Measurements from ENCODE around the gene ZNF543.
"Not testable (repeated sequence)": the region's sequence is repeated elsewhere in the genome, so short reads cannot be mapped to it uniquely, and the experiment has no call there.

ZNF543 gene

GRCh38 chr19:57320180-57321084 is at the start of gene ZNF543:
Gene ZNF543 (plus strand): TSS chr19:57320472. CDS start chr19:57320854, 382 bp downstream.
- peak; percentile 90 for DNase-seq (ENCODE audit: low read depth)

- no peak for DNase-seq (ENCODE audit: low read depth)
Measured at GRCh38 chr19:57271280-57271679, 49.0 kb upstream of the ZNF543 start.

GRCh38 chr19:57273014-57273413 is 47.3 kb upstream of the ZNF543 start:
- no peak for DNase-seq (ENCODE audit: low read depth)

DNA sequence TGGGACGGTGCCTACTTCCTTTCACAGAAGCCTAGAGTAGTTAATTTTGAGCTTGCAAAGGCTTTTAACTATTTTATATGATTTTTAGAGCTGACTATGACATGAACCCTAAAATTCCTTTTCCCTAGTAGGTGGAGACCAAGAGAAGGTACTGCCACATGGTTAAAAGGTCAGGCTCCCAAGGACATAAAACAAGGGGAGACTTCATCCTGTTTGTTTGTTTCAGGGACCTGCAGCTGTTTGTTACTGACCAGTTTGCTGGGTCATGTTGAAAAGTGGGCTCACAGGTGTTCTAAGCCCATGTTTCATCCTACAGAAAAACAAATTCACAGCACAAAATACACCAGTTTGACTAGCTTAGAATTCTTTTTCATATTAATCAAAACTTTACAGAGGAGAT is 43.8 kb upstream of the ZNF543 start:
- DNase-seq (ENCODE audit: low read depth) = no peak

GRCh38 chr19:57278481-57278880 is 41.8 kb upstream of the ZNF543 start:
- not testable (repeated sequence) for DNase-seq (ENCODE audit: low read depth)

DNA sequence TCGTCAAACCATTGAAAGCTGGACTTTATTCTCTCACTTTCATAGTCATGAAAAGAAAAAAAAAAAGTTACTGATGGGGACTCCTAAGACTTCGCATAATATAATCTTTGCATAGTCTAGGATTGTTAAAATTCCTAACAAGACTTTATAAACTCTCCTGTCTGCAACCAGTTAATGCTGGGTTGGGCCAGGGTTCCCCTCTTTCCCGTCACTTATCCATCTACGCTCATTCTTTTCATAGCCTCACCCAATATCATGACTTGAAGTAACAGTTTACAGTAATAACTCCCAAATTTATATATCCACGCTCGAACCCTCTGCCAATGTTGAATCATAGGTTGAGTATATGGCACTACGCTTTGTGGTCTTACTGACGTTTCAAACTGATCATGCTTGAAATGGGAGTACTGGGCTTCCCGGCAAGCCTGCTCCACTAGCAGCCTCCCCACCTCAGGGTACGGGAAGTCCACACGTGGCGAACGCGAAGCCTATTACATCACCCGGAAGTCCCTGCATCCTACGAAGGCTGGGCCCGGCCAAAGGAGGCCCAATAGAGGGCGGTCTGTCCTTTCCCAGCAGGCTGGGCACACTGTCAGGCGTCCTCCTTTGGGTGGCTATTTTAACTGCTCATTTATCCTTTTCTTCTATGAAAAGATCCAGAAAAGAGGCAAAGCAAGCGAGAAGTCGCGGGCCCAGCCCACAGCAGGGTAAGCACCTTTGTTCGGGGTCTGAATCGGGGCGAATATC is 40.7 kb upstream of the ZNF543 start:
- DNase-seq (ENCODE audit: low read depth) = peak; percentile 91

- peak; percentile 93 for DNase-seq (ENCODE audit: low read depth)
Measured at GRCh38 chr19:57280165-57280961, 39.9 kb upstream of the ZNF543 start, which contains the start of gene ZNF460. Gene ZNF460 (plus strand): TSS chr19:57280485. CDS start chr19:57280807, 322 bp downstream.

DNA sequence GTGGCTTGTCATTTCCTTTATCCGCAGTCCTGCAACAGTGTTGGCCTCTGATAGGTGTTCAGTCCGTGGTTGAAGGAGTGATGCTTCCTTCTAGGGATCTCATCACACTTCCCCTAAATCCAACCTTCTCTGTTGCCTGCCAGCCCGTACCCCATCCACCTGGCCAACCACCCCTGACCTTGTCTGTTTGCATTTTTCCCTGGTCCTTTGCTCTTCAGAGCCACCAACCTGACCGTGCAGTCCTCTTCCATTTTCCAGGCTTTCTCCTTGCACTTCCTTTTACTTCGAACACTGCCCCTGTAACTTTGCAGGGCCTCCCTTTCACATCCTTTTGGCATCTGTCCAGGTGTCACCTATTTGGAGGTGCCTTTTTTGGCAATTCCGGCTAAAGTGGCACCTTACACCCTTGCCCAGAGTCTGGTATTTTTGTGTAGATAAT is 39.3 kb upstream of the ZNF543 start:
- no peak for DNase-seq (ENCODE audit: low read depth)

DNA sequence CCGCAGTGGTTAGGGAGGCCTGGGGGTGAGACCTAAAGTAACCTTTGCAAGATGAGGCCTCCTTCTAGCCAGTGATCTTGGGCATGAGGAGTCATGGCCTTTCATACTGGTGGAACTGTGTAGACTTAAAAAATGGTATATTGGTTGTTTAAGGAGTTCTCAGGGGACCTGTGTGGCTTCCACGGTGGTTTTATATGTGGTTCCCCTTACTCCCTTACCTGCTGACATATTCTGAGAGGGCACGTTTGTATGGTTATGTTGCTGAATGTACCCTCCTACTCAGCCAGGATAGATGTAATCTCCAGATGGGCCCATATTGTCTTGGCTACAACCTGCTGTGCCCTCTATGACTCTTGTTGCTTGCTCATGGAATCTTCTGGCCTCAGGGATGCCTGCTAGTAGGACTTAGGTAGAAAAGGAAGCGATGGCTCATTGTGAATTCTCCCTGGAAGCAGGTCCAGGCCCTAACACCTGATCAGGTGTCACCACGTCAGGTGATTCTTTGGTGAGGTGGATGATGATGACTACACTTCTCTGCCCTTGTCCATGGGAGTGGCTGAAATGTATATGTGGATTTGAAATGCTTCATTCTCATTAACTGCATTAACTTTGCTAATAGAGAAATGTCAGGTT is 38.1 kb upstream of the ZNF543 start:
- no peak for DNase-seq (ENCODE audit: low read depth)

DNA sequence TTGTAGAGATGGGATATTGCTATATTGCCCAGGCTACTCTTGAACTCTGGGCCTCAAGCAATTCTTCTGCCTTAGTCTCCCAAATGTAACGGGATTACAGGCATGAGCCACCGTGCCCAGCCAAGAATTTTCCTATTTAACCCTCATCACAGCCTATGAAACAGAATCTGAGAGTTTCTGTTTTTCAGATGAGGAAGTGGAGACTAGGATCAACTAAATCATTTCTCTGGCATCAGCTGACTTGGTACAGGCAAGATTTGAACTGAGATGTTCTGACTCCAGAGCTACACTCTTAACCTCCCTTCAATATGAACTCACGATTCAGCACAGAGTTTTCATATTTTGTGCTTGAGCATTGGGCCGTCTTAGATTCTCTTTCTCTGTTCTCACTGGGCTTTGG is 31.9 kb upstream of the ZNF543 start:
- DNase-seq (ENCODE audit: low read depth) = no peak

DNA sequence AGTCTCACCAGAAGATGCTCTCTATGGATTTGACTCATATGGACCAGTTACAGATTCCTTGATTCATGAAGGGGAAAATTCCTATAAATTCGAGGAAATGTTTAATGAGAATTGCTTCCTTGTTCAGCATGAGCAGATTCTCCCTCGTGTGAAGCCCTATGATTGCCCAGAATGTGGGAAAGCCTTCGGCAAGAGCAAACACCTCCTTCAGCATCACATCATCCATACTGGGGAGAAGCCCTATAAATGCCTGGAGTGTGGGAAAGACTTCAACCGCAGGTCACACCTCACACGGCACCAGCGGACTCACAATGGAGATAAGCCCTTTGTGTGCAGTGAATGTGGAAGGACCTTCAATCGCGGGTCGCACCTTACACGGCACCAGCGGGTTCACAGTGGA is 29.3 kb upstream of the ZNF543 start:
- no peak for DNase-seq (ENCODE audit: low read depth)

DNA sequence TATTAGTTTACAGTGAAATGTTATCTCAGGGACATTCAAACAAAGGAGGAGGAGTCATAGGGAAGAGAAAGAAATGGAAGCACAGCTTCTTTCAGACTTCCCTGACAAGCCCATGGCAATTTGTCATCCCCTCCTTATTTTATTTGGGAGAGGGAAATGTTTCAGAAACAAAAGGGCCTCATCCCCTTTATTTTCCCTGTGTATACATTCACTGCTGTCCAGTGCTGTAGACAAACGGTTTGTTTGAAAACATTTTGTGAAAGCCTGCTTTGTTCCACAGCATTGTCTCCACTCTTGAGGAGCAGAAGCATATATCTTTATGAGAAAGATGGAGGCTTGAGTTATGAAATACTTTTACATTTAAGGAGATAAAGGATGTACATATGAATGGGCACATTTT is 27.7 kb upstream of the ZNF543 start:
- no peak for DNase-seq (ENCODE audit: low read depth)

GRCh38 chr19:57293719-57294118 is 26.6 kb upstream of the ZNF543 start:
- no peak for DNase-seq (ENCODE audit: low read depth)

GRCh38 chr19:57302020-57302465 is 18.2 kb upstream of the ZNF543 start:
- DNase-seq (ENCODE audit: low read depth) = peak; percentile 89

DNA sequence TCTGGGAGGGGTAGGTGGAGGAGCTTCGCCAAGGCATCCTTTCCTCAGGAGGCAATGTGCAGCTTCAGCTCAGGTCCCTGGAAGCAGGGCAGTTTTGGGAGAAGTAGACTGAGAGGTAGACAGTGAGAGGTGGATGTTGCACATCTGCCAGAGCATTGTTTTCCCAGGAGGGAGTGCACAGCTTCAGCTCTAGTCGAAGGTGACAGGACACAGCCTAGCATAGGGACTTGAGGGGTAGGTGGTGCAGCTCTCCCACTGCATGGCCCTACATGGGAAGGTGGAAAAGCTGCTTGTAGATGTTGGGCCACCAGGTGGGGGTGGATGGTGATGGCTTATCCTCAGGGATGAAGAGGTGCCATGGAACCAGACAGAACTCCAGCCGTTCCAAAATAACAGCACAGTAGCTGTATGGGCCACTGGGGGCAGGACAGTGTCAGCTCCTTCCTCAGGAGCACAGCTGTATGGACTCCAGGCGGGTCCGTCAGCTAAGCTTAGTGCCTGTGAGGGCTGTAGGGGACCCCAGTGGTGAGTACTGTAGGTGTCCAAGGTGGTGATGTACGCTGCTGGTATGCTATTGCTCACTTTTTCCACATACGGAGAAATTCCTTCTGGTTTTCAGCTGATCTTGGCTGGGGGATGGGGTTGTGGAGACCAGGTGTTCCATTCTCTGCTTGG is 17.4 kb upstream of the ZNF543 start:
- DNase-seq (ENCODE audit: low read depth) = no peak

- no peak for DNase-seq (ENCODE audit: low read depth)
Measured at GRCh38 chr19:57305056-57305455, 15.2 kb upstream of the ZNF543 start.

- no peak for DNase-seq (ENCODE audit: low read depth)
Measured at GRCh38 chr19:57308514-57308913, 11.8 kb upstream of the ZNF543 start.

GRCh38 chr19:57310792-57311191 is 9.5 kb upstream of the ZNF543 start:
- DNase-seq (ENCODE audit: low read depth) = no peak

- no peak for DNase-seq (ENCODE audit: low read depth)
Measured at GRCh38 chr19:57314146-57314545, 6.1 kb upstream of the ZNF543 start.

DNA sequence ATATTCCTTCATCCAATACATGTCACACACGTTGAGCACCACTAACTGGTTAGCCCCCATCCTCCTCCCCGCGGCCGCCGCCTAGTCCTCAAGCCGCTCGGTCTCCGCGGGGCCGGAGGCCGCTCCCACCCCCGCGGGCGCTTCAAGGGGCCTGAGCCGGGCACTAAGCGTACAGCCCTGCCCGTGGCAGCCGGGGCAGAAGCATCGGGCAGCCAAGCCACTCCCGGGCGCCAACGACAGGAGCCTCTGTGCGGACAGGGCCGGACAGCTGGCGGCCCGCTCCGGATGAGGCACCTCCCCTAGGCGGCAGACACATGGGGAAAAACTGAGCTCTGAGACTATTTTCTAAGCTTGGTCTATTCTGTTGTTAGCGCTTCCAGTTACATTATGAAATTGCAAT is 2.8 kb upstream of the ZNF543 start:
- DNase-seq (ENCODE audit: low read depth) = no peak

- no peak for DNase-seq (ENCODE audit: low read depth)
Measured at GRCh38 chr19:57319869-57320179, 448 bp upstream of the ZNF543 start.

Data from GM04504 (cell line).